Upper lobe of right lung (tissue), 1 donor: Measurements from ENCODE around the gene CAMTA1. TPM values are rescaled to one million over a fixed set of nuclear protein-coding genes. Genes with fewer than 3 reads are reported as not detected.

Source experiments
- ATAC-seq: fragments of 200-7000 bp; cut with Tn5 transposase; one replicate; pipeline ENCODE4 v1.9.1; 2020; ENCODE audit warnings: mild to moderate bottlenecking, moderate library complexity
- DNase-seq: peaks from one replicate; pipeline ENCODE4 v3.0.0-alpha.2; 2020
- H3K27ac ChIP-seq: fragments of 200-600 bp; one replicate; pipeline ENCODE4 v1.8.0; 2022
- H3K27me3 ChIP-seq: fragments of 200-600 bp; one replicate; pipeline ENCODE4 v1.8.0; 2022; ENCODE audit warnings: mild to moderate bottlenecking
- H3K36me3 ChIP-seq: fragments of 200-600 bp; one replicate; pipeline ENCODE4 v1.8.0; 2022
- H3K4me1 ChIP-seq: fragments of 200-600 bp; one replicate; pipeline ENCODE4 v1.8.0; 2022
- H3K4me3 ChIP-seq: fragments of 200-600 bp; one replicate; pipeline ENCODE4 v1.8.0; 2022; ENCODE audit warnings: mild to moderate bottlenecking
- H3K9me3 ChIP-seq: fragments of 200-600 bp; one replicate; pipeline ENCODE4 v1.8.0; 2022
- CTCF ChIP-seq: fragments of 200-600 bp; IDR thresholded peaks from one replicate; pipeline ENCODE4 v1.8.0; 2022; ENCODE audit warnings: antibody characterized with exemption
- intact Hi-C: fragments of 100-400 bp; cut with DNase I; formaldehyde crosslinking; loops from one replicate; pipeline ENCODE4 v1.11.0; 2022
- total RNA-seq: library from RNA; stranded (reverse); fragmentation: NEBNext Ultra II Directional; extraction: Animal tissue kit (Norgen Biotek cat#: 25700); gene quantifications from one replicate; pipeline ENCODE4 v1.2.1, GENCODE V29; 2021
- donor health status: DM: no; HTN: yes; CAD: no; lungs with severe emphysema.

Gene CAMTA1
- total RNA-seq, 1 donor from 2014 or later = 63.4 TPM

GRCh38 chr1:7015022-7015421 is 229.8 kb downstream of the CAMTA1 start:
- ATAC-seq (no peak), DNase-seq (no peak)
- TF ChIP-seq CTCF = no peak
- intact Hi-C loops = no loop called here
- Histone ChIP-seq H3K36me3 (no peaks in the 10 kb centered on the region), H3K27me3 (no peaks in the 10 kb centered on the region), H3K4me3 (no peak overlapping the region), H3K4me1 (no peaks in the 10 kb centered on the region), H3K27ac (no peak overlapping the region), H3K9me3 (no peaks in the 10 kb centered on the region)

- intact Hi-C loops = no loop called here
- no peak for TF ChIP-seq CTCF
- no peaks in the 10 kb centered on the region for H3K27me3 ChIP-seq
- H3K27ac ChIP-seq = no peak overlapping the region
- no peaks in the 10 kb centered on the region for H3K4me1 ChIP-seq
- ATAC-seq (no peak), DNase-seq (no peak)
- H3K4me3 ChIP-seq = no peak overlapping the region
- no peaks in the 10 kb centered on the region for H3K36me3 ChIP-seq
- no peaks in the 10 kb centered on the region for H3K9me3 ChIP-seq
Observed at GRCh38 chr1:7018351-7018750, 233.1 kb downstream of the CAMTA1 start.

GRCh38 chr1:7018826-7019225 is 233.6 kb downstream of the CAMTA1 start:
- ATAC-seq (no peak), DNase-seq (peak; percentile 58)
- TF ChIP-seq CTCF = no peak
- Histone ChIP-seq H3K27ac (no peak overlapping the region), H3K36me3 (no peaks in the 10 kb centered on the region), H3K9me3 (no peaks in the 10 kb centered on the region), H3K4me3 (no peak overlapping the region), H3K27me3 (no peaks in the 10 kb centered on the region), H3K4me1 (no peaks in the 10 kb centered on the region)
- intact Hi-C loops = no loop called here

- H3K4me3 ChIP-seq = no peak overlapping the region
- no peak for TF ChIP-seq CTCF
- ATAC-seq = no peak
- no peaks in the 10 kb centered on the region for H3K27me3 ChIP-seq
- no peaks in the 10 kb centered on the region for H3K4me1 ChIP-seq
- no peak for DNase-seq
- H3K27ac ChIP-seq = no peak overlapping the region
- H3K9me3 ChIP-seq = no peaks in the 10 kb centered on the region
- H3K36me3 ChIP-seq = no peaks in the 10 kb centered on the region
- intact Hi-C loops = no loop called here
Observed at GRCh38 chr1:7019510-7019909, 234.3 kb downstream of the CAMTA1 start.

- ATAC-seq (no peak), DNase-seq (no peak)
- Histone ChIP-seq H3K27me3 (no peaks in the 10 kb centered on the region), H3K36me3 (no peaks in the 10 kb centered on the region), H3K4me3 (no peak overlapping the region), H3K27ac (no peak overlapping the region), H3K4me1 (no peaks in the 10 kb centered on the region), H3K9me3 (no peaks in the 10 kb centered on the region)
- intact Hi-C loops = no loop called here
- no peak for TF ChIP-seq CTCF
Observed at GRCh38 chr1:7022058-7022457, 236.8 kb downstream of the CAMTA1 start.

- Histone ChIP-seq H3K4me3 (no peak overlapping the region), H3K27ac (no peak overlapping the region), H3K9me3 (no peaks in the 10 kb centered on the region), H3K4me1 (no peaks in the 10 kb centered on the region), H3K27me3 (no peaks in the 10 kb centered on the region), H3K36me3 (no peaks in the 10 kb centered on the region)
- ATAC-seq (no peak), DNase-seq (no peak)
- no peak for TF ChIP-seq CTCF
- intact Hi-C loops = no loop called here
Observed at GRCh38 chr1:7025013-7025412, 239.8 kb downstream of the CAMTA1 start.
